ENCODE results near the gene P2RX5. TPM values are rescaled to one million over a fixed set of nuclear protein-coding genes. Genes with fewer than 3 reads are reported as not detected.

Gene P2RX5
- total and polyA plus RNA-seq, 9 donors: 0.15 to 1.1 (median 0.61) TPM

- Histone ChIP-seq H3K9me3 (no peaks in the 10 kb centered on the region), H3K4me3 (no peak overlapping the region), H3K27me3 (no peaks in the 10 kb centered on the region), H3K27ac (no peak overlapping the region), H3K36me3 (no peaks in the 10 kb centered on the region), H3K4me1 (ENCODE audit: insufficient read depth) (no peaks in the 10 kb centered on the region)
- 47 to 54% (median 50%) methylated on average over 19 to 20 of the region's 20 CpGs for WGBS, 3 donors
- TF ChIP-seq CTCF (IDR thresholded peaks at IDR 0.05) (no peak), POLR2A (IDR thresholded peaks at IDR 0.05) (no peak), EP300 (IDR thresholded peaks at IDR 0.05) (no peak)
- no peak for DNase-seq
- intact Hi-C loops (cut with DNase I): no loop called here
These were observed 16.3 kb downstream of the P2RX5 start for GRCh38 chr17:3679531-3680126.

- H3K27me3 ChIP-seq: no peaks in the 10 kb centered on the region
- 79 to 84% (median 81%) methylated on average over 24 to 27 of the region's 27 CpGs for WGBS, 3 donors
- no peaks in the 10 kb centered on the region for H3K4me1 ChIP-seq (ENCODE audit: insufficient read depth)
- H3K9me3 ChIP-seq: no peaks in the 10 kb centered on the region
- no peaks in the 10 kb centered on the region for H3K36me3 ChIP-seq
- TF ChIP-seq CTCF (IDR thresholded peaks at IDR 0.05) (no peak), POLR2A (IDR thresholded peaks at IDR 0.05) (no peak), EP300 (IDR thresholded peaks at IDR 0.05) (no peak)
- no peak overlapping the region for H3K4me3 ChIP-seq
- intact Hi-C loops (cut with DNase I): no loop called here
- H3K27ac ChIP-seq: no peak overlapping the region
- no peak for DNase-seq
These were observed 17.0 kb downstream of the P2RX5 start for GRCh38 chr17:3678821-3679530.

GRCh38 chr17:3678095-3678820, 17.7 kb downstream of the P2RX5 start:
- DNase-seq: no peak
- TF ChIP-seq EP300 (IDR thresholded peaks at IDR 0.05): no peak
- TF ChIP-seq CTCF (IDR thresholded peaks at IDR 0.05): no peak
- no peak for TF ChIP-seq POLR2A (IDR thresholded peaks at IDR 0.05)
- Histone ChIP-seq H3K36me3 (no peaks in the 10 kb centered on the region), H3K4me3 (no peak overlapping the region), H3K4me1 (ENCODE audit: insufficient read depth) (no peaks in the 10 kb centered on the region), H3K27ac (no peak overlapping the region), H3K9me3 (no peaks in the 10 kb centered on the region), H3K27me3 (no peaks in the 10 kb centered on the region)
- intact Hi-C loops (cut with DNase I): no loop called here
- WGBS, 3 donors: 36 to 40% (median 37%) methylated on average over 15 to 16 of the region's 16 CpGs

- intact Hi-C loops (cut with DNase I): no loop called here
- Histone ChIP-seq H3K9me3 (no peaks in the 10 kb centered on the region), H3K4me3 (no peak overlapping the region), H3K27me3 (no peaks in the 10 kb centered on the region), H3K27ac (no peak overlapping the region), H3K36me3 (no peaks in the 10 kb centered on the region), H3K4me1 (ENCODE audit: insufficient read depth) (no peaks in the 10 kb centered on the region)
- 77 to 88% (median 81%) methylated on average over 11 of the region's 11 CpGs for WGBS, 3 donors
- DNase-seq: no peak
- TF ChIP-seq EP300 (IDR thresholded peaks at IDR 0.05) (no peak), CTCF (IDR thresholded peaks at IDR 0.05) (no peak), POLR2A (IDR thresholded peaks at IDR 0.05) (no peak)
These were observed 20.1 kb downstream of the P2RX5 start for GRCh38 chr17:3675886-3676285.

Measured in ovary (tissue), 9 donors.